ENCODE measurements around the gene ZNF813.
A peak's percentile ranks its signal among the peaks of the same experiment; 100 is the strongest.
"Not testable (repeated sequence)": the region's sequence is repeated elsewhere in the genome, so short reads cannot be mapped to it uniquely, and the experiment has no call there.

The ZNF813 gene

GRCh38 chr19:53485046-53486004 lies 17.8 kb downstream of the ZNF813 start:
- no peak for DNase-seq (ENCODE audit: low spot score)

GRCh38 chr19:53492153-53492552 lies 24.6 kb downstream of the ZNF813 start:
- no peak for DNase-seq (ENCODE audit: low spot score)

- not testable (repeated sequence) for DNase-seq (ENCODE audit: low spot score)
Observed at GRCh38 chr19:53497311-53498023, 29.9 kb downstream of the ZNF813 start.

GRCh38 chr19:53498024-53498395 lies 30.5 kb downstream of the ZNF813 start:
- not testable (repeated sequence) for DNase-seq (ENCODE audit: low spot score)

GRCh38 chr19:53503151-53503550 lies 35.6 kb downstream of the ZNF813 start:
- DNase-seq (ENCODE audit: low spot score): not testable (repeated sequence)

- not testable (repeated sequence) for DNase-seq (ENCODE audit: low spot score)
Observed at GRCh38 chr19:53503671-53504364, 36.3 kb downstream of the ZNF813 start.

GRCh38 chr19:53504365-53504703 lies 36.8 kb downstream of the ZNF813 start:
- DNase-seq (ENCODE audit: low spot score): not testable (repeated sequence)

GRCh38 chr19:53504885-53505284 lies 37.4 kb downstream of the ZNF813 start:
- DNase-seq (ENCODE audit: low spot score): no peak

- DNase-seq (ENCODE audit: low spot score): no peak
Observed at GRCh38 chr19:53506728-53507127, 39.2 kb downstream of the ZNF813 start.

- no peak for DNase-seq (ENCODE audit: low spot score)
Observed at GRCh38 chr19:53507523-53508442, 40.2 kb downstream of the ZNF813 start.

- no peak for DNase-seq (ENCODE audit: low spot score)
Observed at GRCh38 chr19:53509443-53509842, 41.9 kb downstream of the ZNF813 start.

GRCh38 chr19:53509845-53510244 lies 42.3 kb downstream of the ZNF813 start:
- DNase-seq (ENCODE audit: low spot score): no peak

GRCh38 chr19:53511357-53511756 lies 43.8 kb downstream of the ZNF813 start:
- DNase-seq (ENCODE audit: low spot score): no peak

GRCh38 chr19:53511933-53512374 lies 44.4 kb downstream of the ZNF813 start:
- peak; percentile 2 for DNase-seq (ENCODE audit: low spot score)

- not testable (repeated sequence) for DNase-seq (ENCODE audit: low spot score)
Observed at GRCh38 chr19:53515047-53515446, 47.5 kb downstream of the ZNF813 start.

- no peak for DNase-seq (ENCODE audit: low spot score)
Observed at GRCh38 chr19:53517114-53517741, 49.7 kb downstream of the ZNF813 start.

GRCh38 chr19:53518121-53518520 lies 50.6 kb downstream of the ZNF813 start:
- DNase-seq (ENCODE audit: low spot score): no peak

GRCh38 chr19:53518716-53519115 lies 51.2 kb downstream of the ZNF813 start:
- no peak for DNase-seq (ENCODE audit: low spot score)

GRCh38 chr19:53519446-53519845 lies 51.9 kb downstream of the ZNF813 start:
- DNase-seq (ENCODE audit: low spot score): no peak

GRCh38 chr19:53520163-53520546 lies 52.6 kb downstream of the ZNF813 start:
- DNase-seq (ENCODE audit: low spot score): no peak
